ENCODE results near the gene HSD17B14.

Gene HSD17B14

GRCh38 chr19:48867123-48867745 is 30.9 kb upstream of the HSD17B14 start:
- Histone ChIP-seq H3K27me3 (ENCODE audit: insufficient read depth, poor library complexity, severe bottlenecking) (no peaks in the 10 kb centered on the region), H3K27ac (replicated peaks) (no peak overlapping the region), H3K4me3 (replicated peaks; ENCODE audit: insufficient read depth, low read length) (no peak overlapping the region)
- TF ChIP-seq SPI1 (IDR thresholded peaks at IDR 0.05; ENCODE audit: borderline replicate concordance, low read depth) (no peak), CTCF (IDR thresholded peaks at IDR 0.05; ENCODE audit: insufficient read depth, low read length) (no peak)
- DNase-seq (ENCODE audit: low read depth in 1 of 2, low spot score in 1 of 2): no peak

GRCh38 chr19:48866692-48867091 is 30.4 kb upstream of the HSD17B14 start:
- Histone ChIP-seq H3K4me3 (replicated peaks; ENCODE audit: insufficient read depth, low read length) (no peak overlapping the region), H3K27me3 (ENCODE audit: insufficient read depth, poor library complexity, severe bottlenecking) (no peaks in the 10 kb centered on the region), H3K27ac (replicated peaks) (no peak overlapping the region)
- TF ChIP-seq SPI1 (IDR thresholded peaks at IDR 0.05; ENCODE audit: borderline replicate concordance, low read depth) (no peak), REST (IDR thresholded peaks at IDR 0.05; ENCODE audit: insufficient replicate concordance, low read depth) (no peak), CTCF (IDR thresholded peaks at IDR 0.05; ENCODE audit: insufficient read depth, low read length) (no peak), GABPA (IDR thresholded peaks at IDR 0.05; ENCODE audit: low read depth) (no peak), POLR2AphosphoS5 (IDR thresholded peaks at IDR 0.05; ENCODE audit: low read depth) (no peak)
- DNase-seq (ENCODE audit: low read depth in 1 of 2, low spot score in 1 of 2): no peak

GRCh38 chr19:48862827-48863226 is 26.5 kb upstream of the HSD17B14 start:
- Histone ChIP-seq H3K27me3 (ENCODE audit: insufficient read depth, poor library complexity, severe bottlenecking) (no peaks in the 10 kb centered on the region), H3K27ac (replicated peaks) (no peak overlapping the region), H3K4me3 (replicated peaks; ENCODE audit: insufficient read depth, low read length) (no peak overlapping the region)
- DNase-seq (ENCODE audit: low read depth in 1 of 2, low spot score in 1 of 2): no peak
- TF ChIP-seq SPI1 (IDR thresholded peaks at IDR 0.05; ENCODE audit: borderline replicate concordance, low read depth) (no peak), POLR2AphosphoS5 (IDR thresholded peaks at IDR 0.05; ENCODE audit: low read depth) (no peak), CTCF (IDR thresholded peaks at IDR 0.05; ENCODE audit: insufficient read depth, low read length) (no peak), GABPA (IDR thresholded peaks at IDR 0.05; ENCODE audit: low read depth) (no peak), REST (IDR thresholded peaks at IDR 0.05; ENCODE audit: insufficient replicate concordance, low read depth) (no peak)

GRCh38 chr19:48861313-48861712 is 25.0 kb upstream of the HSD17B14 start:
- no peaks in the 10 kb centered on the region for H3K27me3 ChIP-seq (ENCODE audit: insufficient read depth, poor library complexity, severe bottlenecking)
- no peak for DNase-seq (ENCODE audit: low read depth in 1 of 2, low spot score in 1 of 2)
- TF ChIP-seq GABPA (IDR thresholded peaks at IDR 0.05; ENCODE audit: low read depth): no peak
- no peak for TF ChIP-seq POLR2AphosphoS5 (IDR thresholded peaks at IDR 0.05; ENCODE audit: low read depth)
- no peak for TF ChIP-seq REST (IDR thresholded peaks at IDR 0.05; ENCODE audit: insufficient replicate concordance, low read depth)
- no peak for TF ChIP-seq SPI1 (IDR thresholded peaks at IDR 0.05; ENCODE audit: borderline replicate concordance, low read depth)
- no peak for TF ChIP-seq CTCF (IDR thresholded peaks at IDR 0.05; ENCODE audit: insufficient read depth, low read length)

More at GRCh38 chr19:48861313-48861712, 25.0 kb upstream of the HSD17B14 start:
- H3K4me3 ChIP-seq (replicated peaks; ENCODE audit: insufficient read depth, low read length): no peak overlapping the region
- no peak overlapping the region for H3K27ac ChIP-seq (replicated peaks)

Data from HL-60 (cell line).